ENCODE results near the gene HK1. TPM values are rescaled to one million over a fixed set of nuclear protein-coding genes. Genes with fewer than 3 reads are reported as not detected.

HK1 gene
- total RNA-seq, 1 donor from 2014 or later = 61.3 TPM

DNA sequence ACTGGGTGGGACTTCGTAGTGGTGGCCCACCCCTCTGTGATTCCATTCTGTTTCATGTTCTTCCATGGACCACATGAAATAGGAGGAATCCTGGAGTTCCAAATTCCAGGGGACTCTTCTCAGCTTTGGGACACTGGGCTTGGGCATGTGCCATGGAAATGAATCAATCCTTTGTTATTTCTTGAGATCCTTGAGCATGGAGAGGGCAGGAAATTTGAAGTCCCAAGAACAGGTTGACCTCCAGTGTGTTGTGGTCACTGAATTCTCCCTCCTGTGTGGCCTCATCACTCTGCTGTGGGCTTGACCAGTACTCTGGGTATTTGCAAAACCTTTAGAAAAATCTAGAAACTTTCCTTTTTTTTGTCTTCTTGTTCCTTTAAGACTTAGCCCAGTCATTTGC is 115.7 kb downstream of the HK1 start:
- no peak for DNase-seq (ENCODE audit: extremely low spot score, unreplicated experiment)
- H3K4me3 Mint-ChIP-seq (ENCODE audit: unreplicated experiment) = no peak overlapping the region
- H3K27ac Mint-ChIP-seq (ENCODE audit: unreplicated experiment) = no peak overlapping the region
- H3K9me3 Mint-ChIP-seq (ENCODE audit: unreplicated experiment) = no peaks in the 10 kb centered on the region
- no peaks in the 10 kb centered on the region for H3K27me3 Mint-ChIP-seq (ENCODE audit: unreplicated experiment)
- TF ChIP-seq, protein P1, sequence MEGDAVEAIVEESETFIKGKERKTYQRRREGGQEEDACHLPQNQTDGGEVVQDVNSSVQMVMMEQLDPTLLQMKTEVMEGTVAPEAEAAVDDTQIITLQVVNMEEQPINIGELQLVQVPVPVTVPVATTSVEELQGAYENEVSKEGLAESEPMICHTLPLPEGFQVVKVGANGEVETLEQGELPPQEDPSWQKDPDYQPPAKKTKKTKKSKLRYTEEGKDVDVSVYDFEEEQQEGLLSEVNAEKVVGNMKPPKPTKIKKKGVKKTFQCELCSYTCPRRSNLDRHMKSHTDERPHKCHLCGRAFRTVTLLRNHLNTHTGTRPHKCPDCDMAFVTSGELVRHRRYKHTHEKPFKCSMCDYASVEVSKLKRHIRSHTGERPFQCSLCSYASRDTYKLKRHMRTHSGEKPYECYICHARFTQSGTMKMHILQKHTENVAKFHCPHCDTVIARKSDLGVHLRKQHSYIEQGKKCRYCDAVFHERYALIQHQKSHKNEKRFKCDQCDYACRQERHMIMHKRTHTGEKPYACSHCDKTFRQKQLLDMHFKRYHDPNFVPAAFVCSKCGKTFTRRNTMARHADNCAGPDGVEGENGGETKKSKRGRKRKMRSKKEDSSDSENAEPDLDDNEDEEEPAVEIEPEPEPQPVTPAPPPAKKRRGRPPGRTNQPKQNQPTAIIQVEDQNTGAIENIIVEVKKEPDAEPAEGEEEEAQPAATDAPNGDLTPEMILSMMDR (IDR thresholded peaks at IDR 0.05) = no peak
- peaks cover 16% of the 10 kb centered on the region for H3K36me3 Mint-ChIP-seq (ENCODE audit: unreplicated experiment)
- peaks cover 18% of the 10 kb centered on the region for H3K4me1 Mint-ChIP-seq (ENCODE audit: unreplicated experiment)

DNA sequence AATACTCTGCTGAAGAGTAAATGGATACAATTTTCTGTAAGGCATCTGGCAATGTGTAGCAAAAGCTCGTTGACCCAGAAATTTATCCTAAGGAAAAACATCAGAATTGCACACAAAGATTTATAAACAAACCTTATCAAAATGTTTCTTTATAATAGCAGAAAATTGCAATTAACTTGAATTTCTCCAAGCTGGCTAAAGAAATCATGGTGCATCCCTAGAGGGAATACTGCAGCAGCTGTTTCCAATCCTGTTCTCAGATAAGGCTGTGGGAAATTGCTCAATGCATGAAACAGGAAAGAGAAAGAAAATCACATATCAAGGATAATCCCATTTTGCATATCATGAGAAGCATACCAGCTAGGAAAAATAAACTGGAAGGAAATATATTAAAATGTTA is 119.7 kb downstream of the HK1 start:
- Mint-ChIP-seq H3K27ac (ENCODE audit: unreplicated experiment) (no peak overlapping the region), H3K9me3 (ENCODE audit: unreplicated experiment) (no peaks in the 10 kb centered on the region), H3K4me1 (ENCODE audit: unreplicated experiment) (no peaks in the 10 kb centered on the region), H3K4me3 (ENCODE audit: unreplicated experiment) (no peak overlapping the region), H3K36me3 (ENCODE audit: unreplicated experiment) (peaks cover 32% of the 10 kb centered on the region), H3K27me3 (ENCODE audit: unreplicated experiment) (no peaks in the 10 kb centered on the region)
- TF ChIP-seq, protein P1 (IDR thresholded peaks at IDR 0.05) = no peak
- no peak for DNase-seq (ENCODE audit: extremely low spot score, unreplicated experiment)

DNA sequence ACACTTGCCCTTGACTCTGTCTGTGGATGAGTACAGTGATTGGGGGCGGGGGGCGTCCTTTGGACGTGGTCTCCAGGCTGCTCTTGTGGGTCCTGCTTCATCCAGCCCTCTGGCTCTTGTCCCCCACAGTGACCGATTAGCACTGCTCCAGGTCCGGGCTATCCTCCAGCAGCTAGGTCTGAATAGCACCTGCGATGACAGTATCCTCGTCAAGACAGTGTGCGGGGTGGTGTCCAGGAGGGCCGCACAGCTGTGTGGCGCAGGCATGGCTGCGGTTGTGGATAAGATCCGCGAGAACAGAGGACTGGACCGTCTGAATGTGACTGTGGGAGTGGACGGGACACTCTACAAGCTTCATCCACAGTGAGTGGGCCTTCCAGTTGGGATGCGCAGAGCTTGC is 120.2 kb downstream of the HK1 start:
- H3K36me3 Mint-ChIP-seq (ENCODE audit: unreplicated experiment) = peaks cover 33% of the 10 kb centered on the region
- no peaks in the 10 kb centered on the region for H3K9me3 Mint-ChIP-seq (ENCODE audit: unreplicated experiment)
- no peaks in the 10 kb centered on the region for H3K27me3 Mint-ChIP-seq (ENCODE audit: unreplicated experiment)
- no peak for DNase-seq (ENCODE audit: extremely low spot score, unreplicated experiment)
- no peak overlapping the region for H3K27ac Mint-ChIP-seq (ENCODE audit: unreplicated experiment)
- H3K4me1 Mint-ChIP-seq (ENCODE audit: unreplicated experiment) = peaks cover 1% of the 10 kb centered on the region
- no peak overlapping the region for H3K4me3 Mint-ChIP-seq (ENCODE audit: unreplicated experiment)
- TF ChIP-seq, protein P1 (IDR thresholded peaks at IDR 0.05) = no peak

DNA sequence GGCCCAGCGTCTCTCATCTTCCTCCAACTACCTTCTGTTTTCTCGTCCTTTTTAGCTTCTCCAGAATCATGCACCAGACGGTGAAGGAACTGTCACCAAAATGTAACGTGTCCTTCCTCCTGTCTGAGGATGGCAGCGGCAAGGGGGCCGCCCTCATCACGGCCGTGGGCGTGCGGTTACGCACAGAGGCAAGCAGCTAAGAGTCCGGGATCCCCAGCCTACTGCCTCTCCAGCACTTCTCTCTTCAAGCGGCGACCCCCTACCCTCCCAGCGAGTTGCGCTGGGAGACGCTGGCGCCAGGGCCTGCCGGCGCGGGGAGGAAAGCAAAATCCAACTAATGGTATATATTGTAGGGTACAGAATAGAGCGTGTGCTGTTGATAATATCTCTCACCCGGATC is 122.6 kb downstream of the HK1 start:
- Mint-ChIP-seq H3K36me3 (ENCODE audit: unreplicated experiment) (peaks cover 36% of the 10 kb centered on the region), H3K9me3 (ENCODE audit: unreplicated experiment) (no peaks in the 10 kb centered on the region), H3K27me3 (ENCODE audit: unreplicated experiment) (no peaks in the 10 kb centered on the region), H3K27ac (ENCODE audit: unreplicated experiment) (no peak overlapping the region), H3K4me3 (ENCODE audit: unreplicated experiment) (no peak overlapping the region), H3K4me1 (ENCODE audit: unreplicated experiment) (peaks cover 3% of the 10 kb centered on the region)
- DNase-seq (ENCODE audit: extremely low spot score, unreplicated experiment) = no peak
- TF ChIP-seq, protein P1 (IDR thresholded peaks at IDR 0.05) = no peak

DNA sequence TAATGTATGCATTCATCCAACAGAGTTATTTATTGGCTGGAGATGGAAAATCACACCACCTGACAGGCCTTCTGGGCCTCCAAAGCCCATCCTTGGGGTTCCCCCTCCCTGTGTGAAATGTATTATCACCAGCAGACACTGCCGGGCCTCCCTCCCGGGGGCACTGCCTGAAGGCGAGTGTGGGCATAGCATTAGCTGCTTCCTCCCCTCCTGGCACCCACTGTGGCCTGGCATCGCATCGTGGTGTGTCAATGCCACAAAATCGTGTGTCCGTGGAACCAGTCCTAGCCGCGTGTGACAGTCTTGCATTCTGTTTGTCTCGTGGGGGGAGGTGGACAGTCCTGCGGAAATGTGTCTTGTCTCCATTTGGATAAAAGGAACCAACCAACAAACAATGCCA is 123.1 kb downstream of the HK1 start:
- Mint-ChIP-seq H3K27me3 (ENCODE audit: unreplicated experiment) (no peaks in the 10 kb centered on the region), H3K4me1 (ENCODE audit: unreplicated experiment) (peaks cover 7% of the 10 kb centered on the region), H3K27ac (ENCODE audit: unreplicated experiment) (no peak overlapping the region), H3K9me3 (ENCODE audit: unreplicated experiment) (no peaks in the 10 kb centered on the region), H3K4me3 (ENCODE audit: unreplicated experiment) (no peak overlapping the region), H3K36me3 (ENCODE audit: unreplicated experiment) (peaks cover 36% of the 10 kb centered on the region)
- DNase-seq (ENCODE audit: extremely low spot score, unreplicated experiment) = no peak
- TF ChIP-seq, protein P1 (IDR thresholded peaks at IDR 0.05) = no peak
